PFSK-1 (cell line): ENCODE data around the gene S100A16.

Source experiments
- POLR2AphosphoS5 ChIP-seq: IDR thresholded peaks from 2 replicates; pipeline ENCODE4 v1.6.1; 2012; ENCODE audit warnings: low read depth, mild to moderate bottlenecking, control low read depth, low read length, moderate library complexity
- TAF1 ChIP-seq: IDR thresholded peaks from 2 replicates; pipeline ENCODE4 v1.6.1; 2012; ENCODE audit warnings: low read length, control low read depth, borderline replicate concordance; ENCODE audit not compliant: insufficient read depth

DNA sequence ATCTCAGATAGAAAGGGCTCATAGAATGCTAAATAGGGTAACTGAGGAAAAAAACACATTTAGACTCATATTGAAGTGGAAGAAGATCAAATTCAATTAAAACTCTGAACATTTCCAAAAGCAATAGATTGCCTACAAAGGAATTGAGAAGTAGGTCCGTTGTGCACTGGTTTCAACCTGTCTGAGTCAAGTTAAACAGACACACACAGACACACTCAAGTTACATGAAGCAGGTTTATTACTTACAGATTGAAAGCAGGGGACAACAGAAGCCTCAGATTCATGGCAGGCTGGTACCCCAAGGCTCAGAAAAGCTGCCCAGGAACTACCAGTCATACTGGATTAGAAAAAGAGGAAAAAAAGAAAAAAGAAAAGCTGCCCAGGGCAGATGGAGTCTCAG, 26.6 kb downstream of the S100A16 start:
- no peak for TF ChIP-seq TAF1
- TF ChIP-seq POLR2AphosphoS5, result no peak
